ENCODE measurements around the gene PLA2G4B. TPM values are rescaled to one million over a fixed set of nuclear protein-coding genes. Genes with fewer than 3 reads are reported as not detected.

PLA2G4B gene
- total RNA-seq, 1 experiment from 2014 or later = 11.0 TPM

- H3K36me3 Mint-ChIP-seq = no peaks in the 10 kb centered on the region
- peaks cover 37% of the 10 kb centered on the region for H3K4me1 Mint-ChIP-seq
- DNase-seq (ENCODE audit: low spot score) (no peak), ATAC-seq (peak; percentile 23; the same call in 1 of the 2 replicates)
- TF ChIP-seq TP53 (CRISPR knock-in tag; IDR thresholded peaks at IDR 0.05) (no peak), AR (CRISPR knock-in tag; IDR thresholded peaks at IDR 0.05) (no peak), NFE2L1 (CRISPR knock-in tag; IDR thresholded peaks at IDR 0.05) (no peak), ZNF317 (CRISPR knock-in tag; IDR thresholded peaks at IDR 0.05; ENCODE audit: borderline replicate concordance, low read depth) (no peak), OVOL2 (CRISPR knock-in tag; IDR thresholded peaks at IDR 0.05; ENCODE audit: borderline replicate concordance) (no peak), KAT7 (CRISPR knock-in tag; IDR thresholded peaks at IDR 0.05; ENCODE audit: borderline replicate concordance) (no peak), FOXK1 (CRISPR knock-in tag; IDR thresholded peaks at IDR 0.05) (no peak), MLX (CRISPR knock-in tag; IDR thresholded peaks at IDR 0.05) (no peak), ESRRA (CRISPR knock-in tag; IDR thresholded peaks at IDR 0.05; ENCODE audit: borderline replicate concordance) (no peak), JUN (CRISPR knock-in tag; IDR thresholded peaks at IDR 0.05) (no peak), TCF7 (CRISPR knock-in tag; IDR thresholded peaks at IDR 0.05; ENCODE audit: low read depth) (no peak), CDX4 (CRISPR knock-in tag; IDR thresholded peaks at IDR 0.05; ENCODE audit: borderline replicate concordance) (no peak), PRRX2 (CRISPR knock-in tag; IDR thresholded peaks at IDR 0.05) (no peak), E2F5 (CRISPR knock-in tag; IDR thresholded peaks at IDR 0.05) (no peak)
- no peaks in the 10 kb centered on the region for H3K27me3 Mint-ChIP-seq (ENCODE audit: low read depth)
- H3K27ac Mint-ChIP-seq = no peak overlapping the region
- no peak overlapping the region for H3K4me3 Mint-ChIP-seq
- POLR2A ChIA-PET = no interaction called here
- no peaks in the 10 kb centered on the region for H3K9me3 Mint-ChIP-seq
- CTCF ChIA-PET = interaction anchor here (0.7 to 6.2 kb wide), 3 partner anchors 16 to 115 kb away, joined by 3 to 45 read pairs (median 7); partner anchors contain the start of gene MAPKBP1
These were observed 49.0 kb upstream of the PLA2G4B start for GRCh38 chr15:41789662-41790061.

GRCh38 chr15:41790169-41790568 lies 48.5 kb upstream of the PLA2G4B start:
- Mint-ChIP-seq H3K27me3 (ENCODE audit: low read depth) (no peaks in the 10 kb centered on the region), H3K4me3 (no peak overlapping the region), H3K27ac (peak overlapping the region; percentile 27), H3K4me1 (peaks cover 37% of the 10 kb centered on the region), H3K9me3 (no peaks in the 10 kb centered on the region), H3K36me3 (no peaks in the 10 kb centered on the region)
- no peak for DNase-seq (ENCODE audit: low spot score)
- peak; percentile 67 for ATAC-seq
- ChIA-PET CTCF (interaction anchor here (0.7 to 6.2 kb wide), 2 partner anchors 16 to 114 kb away, joined by 3 to 45 read pairs; partner anchors contain the start of gene MAPKBP1), POLR2A (no interaction called here)
- no peak for TF ChIP-seq AFF4 (CRISPR knock-in tag; IDR thresholded peaks at IDR 0.05; ENCODE audit: borderline replicate concordance)
- TF ChIP-seq JUN (CRISPR knock-in tag; IDR thresholded peaks at IDR 0.05) = no peak
- TF ChIP-seq CREB1 (CRISPR knock-in tag; IDR thresholded peaks at IDR 0.05) = no peak
- no peak for TF ChIP-seq ATF1 (CRISPR knock-in tag; IDR thresholded peaks at IDR 0.05)
- no peak for TF ChIP-seq ZSCAN18 (CRISPR knock-in tag; IDR thresholded peaks at IDR 0.05)
- TF ChIP-seq ZNF512 (CRISPR knock-in tag; IDR thresholded peaks at IDR 0.05; ENCODE audit: borderline replicate concordance) = no peak
